ENCODE measurements around the gene VDAC2. TPM values are rescaled to one million over a fixed set of nuclear protein-coding genes. Genes with fewer than 3 reads are reported as not detected.

The VDAC2 gene
- total RNA-seq, 1 experiment from 2014 or later, result 254 TPM

GRCh38 chr10:75226095-75226494 is 15.5 kb downstream of the VDAC2 start:
- Mint-ChIP-seq H3K9me3 (ENCODE audit: low read depth, unreplicated experiment) (no peaks in the 10 kb centered on the region), H3K4me1 (ENCODE audit: low read depth, unreplicated experiment) (peaks cover 86% of the 10 kb centered on the region), H3K27me3 (ENCODE audit: unreplicated experiment) (no peaks in the 10 kb centered on the region), H3K36me3 (ENCODE audit: insufficient read depth, unreplicated experiment) (peaks cover 87% of the 10 kb centered on the region), H3K4me3 (ENCODE audit: low read depth, unreplicated experiment) (peak overlapping the region; percentile 24), H3K27ac (ENCODE audit: unreplicated experiment) (peak overlapping the region; percentile 48)
- DNase-seq, result no peak
- intact Hi-C loops (cut with micrococcal nuclease; ENCODE audit: unreplicated experiment), result no loop called here
- no peak for TF ChIP-seq CTCF (IDR thresholded peaks at IDR 0.05; ENCODE audit: unreplicated experiment)
- CTCF ChIA-PET, result interaction anchor here (0.6 to 2.0 kb wide), 7 partner anchors 8 to 38 kb away, joined by 3 to 14 read pairs (median 8); partner anchors contain the start of genes COMTD1 and VDAC2
- BruUV-seq (replicated peaks), result no TSS peak

GRCh38 chr10:75226656-75227055 is 16.1 kb downstream of the VDAC2 start:
- H3K4me1 Mint-ChIP-seq (ENCODE audit: low read depth, unreplicated experiment), result peaks cover 85% of the 10 kb centered on the region
- BruUV-seq (replicated peaks), result no TSS peak
- peak overlapping the region; percentile 47 for H3K27ac Mint-ChIP-seq (ENCODE audit: unreplicated experiment)
- H3K4me3 Mint-ChIP-seq (ENCODE audit: low read depth, unreplicated experiment), result no peak overlapping the region
- H3K27me3 Mint-ChIP-seq (ENCODE audit: unreplicated experiment), result no peaks in the 10 kb centered on the region
- DNase-seq, result no peak
- peaks cover 87% of the 10 kb centered on the region for H3K36me3 Mint-ChIP-seq (ENCODE audit: insufficient read depth, unreplicated experiment)
- no peaks in the 10 kb centered on the region for H3K9me3 Mint-ChIP-seq (ENCODE audit: low read depth, unreplicated experiment)
- no peak for TF ChIP-seq CTCF (IDR thresholded peaks at IDR 0.05; ENCODE audit: unreplicated experiment)
- intact Hi-C loops (cut with micrococcal nuclease; ENCODE audit: unreplicated experiment), result no loop called here
- CTCF ChIA-PET, result interaction anchor here (0.7 to 2.0 kb wide), 3 partner anchors 7 to 39 kb away, joined by 5 to 13 read pairs (median 8); no protein-coding TSS in a partner anchor

- intact Hi-C loops (cut with micrococcal nuclease; ENCODE audit: unreplicated experiment), result no loop called here
- no peak for TF ChIP-seq CTCF (IDR thresholded peaks at IDR 0.05; ENCODE audit: unreplicated experiment)
- no peak for DNase-seq
- Mint-ChIP-seq H3K36me3 (ENCODE audit: insufficient read depth, unreplicated experiment) (peaks cover 88% of the 10 kb centered on the region), H3K4me1 (ENCODE audit: low read depth, unreplicated experiment) (peaks cover 79% of the 10 kb centered on the region), H3K9me3 (ENCODE audit: low read depth, unreplicated experiment) (no peaks in the 10 kb centered on the region), H3K4me3 (ENCODE audit: low read depth, unreplicated experiment) (peak overlapping the region; percentile 18), H3K27ac (ENCODE audit: unreplicated experiment) (peak overlapping the region; percentile 63), H3K27me3 (ENCODE audit: unreplicated experiment) (no peaks in the 10 kb centered on the region)
- BruUV-seq (replicated peaks), result no TSS peak
- CTCF ChIA-PET, result interaction anchor here (0.7 to 1.7 kb wide), 4 partner anchors 17 to 137 kb away, joined by 3 to 6 read pairs (median 4); partner anchors contain the start of gene VDAC2
Observed at GRCh38 chr10:75228278-75228677, 17.7 kb downstream of the VDAC2 start.

- H3K4me1 Mint-ChIP-seq (ENCODE audit: low read depth, unreplicated experiment), result peaks cover 73% of the 10 kb centered on the region
- CTCF ChIA-PET, result interaction anchor here (0.7 to 1.7 kb wide), 4 partner anchors 17 to 138 kb away, joined by 3 to 6 read pairs (median 4); partner anchors contain the start of gene VDAC2
- no TSS peak for BruUV-seq (replicated peaks)
- no peak for TF ChIP-seq CTCF (IDR thresholded peaks at IDR 0.05; ENCODE audit: unreplicated experiment)
- H3K4me3 Mint-ChIP-seq (ENCODE audit: low read depth, unreplicated experiment), result peak overlapping the region; percentile 18
- no peaks in the 10 kb centered on the region for H3K27me3 Mint-ChIP-seq (ENCODE audit: unreplicated experiment)
- intact Hi-C loops (cut with micrococcal nuclease; ENCODE audit: unreplicated experiment), result no loop called here
- no peak for DNase-seq
- H3K36me3 Mint-ChIP-seq (ENCODE audit: insufficient read depth, unreplicated experiment), result peaks cover 88% of the 10 kb centered on the region
- no peaks in the 10 kb centered on the region for H3K9me3 Mint-ChIP-seq (ENCODE audit: low read depth, unreplicated experiment)
- peak overlapping the region; percentile 63 for H3K27ac Mint-ChIP-seq (ENCODE audit: unreplicated experiment)
Observed at GRCh38 chr10:75228834-75229233, 18.2 kb downstream of the VDAC2 start.

Measured in Calu3 (cell line).